ENCODE results near the gene NINJ1.

NINJ1 gene

GRCh38 chr9:93108291-93109041, 25.6 kb downstream of the NINJ1 start:
- TF ChIP-seq EZH2 (IDR thresholded peaks at IDR 0.05; ENCODE audit: borderline replicate concordance, low read length) (no peak), CTCF (IDR thresholded peaks at IDR 0.05; ENCODE audit: low read length) (no peak)
- peak overlapping the region; percentile 60 for H3K27ac ChIP-seq (ENCODE audit: low read depth, low read length, poor library complexity, severe bottlenecking)
- H3K4me2 ChIP-seq (ENCODE audit: low read length): no peak overlapping the region
- H3K9me2 ChIP-seq (ENCODE audit: low read depth, low read length): no peaks in the 10 kb centered on the region
- no peak overlapping the region for H3K9ac ChIP-seq (ENCODE audit: low read length)
- no peaks in the 10 kb centered on the region for H3K27me3 ChIP-seq (ENCODE audit: insufficient read depth, low read length)
- H3K79me2 ChIP-seq (ENCODE audit: insufficient read depth, low read length): no peaks in the 10 kb centered on the region
- H3F3A ChIP-seq (ENCODE audit: insufficient read depth, low read length): no peaks in the 10 kb centered on the region
- peaks cover 3% of the 10 kb centered on the region; the same call in 1 of the 2 replicates for H3K9me3 ChIP-seq (ENCODE audit: low read length)
- no peak overlapping the region for H3K4me3 ChIP-seq (ENCODE audit: low read depth, low read length, poor library complexity, severe bottlenecking)
- H4K20me1 ChIP-seq (ENCODE audit: insufficient read depth, low read length): no peaks in the 10 kb centered on the region
- peaks cover 69% of the 10 kb centered on the region for H3K4me1 ChIP-seq (ENCODE audit: insufficient read depth, low read length, severe bottlenecking)
- no peak overlapping the region for H2AFZ ChIP-seq (ENCODE audit: low read length)
- no peaks in the 10 kb centered on the region for H3K36me3 ChIP-seq (ENCODE audit: insufficient read depth, low read length)

- TF ChIP-seq CTCF (IDR thresholded peaks at IDR 0.05; ENCODE audit: low read length) (no peak), EZH2 (IDR thresholded peaks at IDR 0.05; ENCODE audit: borderline replicate concordance, low read length) (no peak)
- H3K27ac ChIP-seq (ENCODE audit: low read depth, low read length, poor library complexity, severe bottlenecking): peak overlapping the region; percentile 60
- no peaks in the 10 kb centered on the region for H4K20me1 ChIP-seq (ENCODE audit: insufficient read depth, low read length)
- H3K4me1 ChIP-seq (ENCODE audit: insufficient read depth, low read length, severe bottlenecking): peaks cover 63% of the 10 kb centered on the region
- H3K9me3 ChIP-seq (ENCODE audit: low read length): peaks cover 8% of the 10 kb centered on the region; the same call in 1 of the 2 replicates
- H3K4me3 ChIP-seq (ENCODE audit: low read depth, low read length, poor library complexity, severe bottlenecking): no peak overlapping the region
- no peak overlapping the region for H2AFZ ChIP-seq (ENCODE audit: low read length)
- H3K36me3 ChIP-seq (ENCODE audit: insufficient read depth, low read length): no peaks in the 10 kb centered on the region
- no peaks in the 10 kb centered on the region for H3K9me2 ChIP-seq (ENCODE audit: low read depth, low read length)
- no peak overlapping the region for H3K9ac ChIP-seq (ENCODE audit: low read length)
- no peaks in the 10 kb centered on the region for H3K27me3 ChIP-seq (ENCODE audit: insufficient read depth, low read length)
- H3F3A ChIP-seq (ENCODE audit: insufficient read depth, low read length): no peaks in the 10 kb centered on the region
- no peaks in the 10 kb centered on the region for H3K79me2 ChIP-seq (ENCODE audit: insufficient read depth, low read length)
- H3K4me2 ChIP-seq (ENCODE audit: low read length): no peak overlapping the region
Measured at GRCh38 chr9:93107825-93108161, 26.3 kb downstream of the NINJ1 start.

GRCh38 chr9:93107151-93107824, 26.8 kb downstream of the NINJ1 start:
- H3K9me2 ChIP-seq (ENCODE audit: low read depth, low read length): no peaks in the 10 kb centered on the region
- no peaks in the 10 kb centered on the region for H3K27me3 ChIP-seq (ENCODE audit: insufficient read depth, low read length)
- no peaks in the 10 kb centered on the region for H4K20me1 ChIP-seq (ENCODE audit: insufficient read depth, low read length)
- no peak overlapping the region; the same call in 1 of the 2 replicates for H3K4me2 ChIP-seq (ENCODE audit: low read length)
- peaks cover 8% of the 10 kb centered on the region; the same call in 1 of the 2 replicates for H3K9me3 ChIP-seq (ENCODE audit: low read length)
- TF ChIP-seq EZH2 (IDR thresholded peaks at IDR 0.05; ENCODE audit: borderline replicate concordance, low read length) (no peak), CTCF (IDR thresholded peaks at IDR 0.05; ENCODE audit: low read length) (no peak)
- H3F3A ChIP-seq (ENCODE audit: insufficient read depth, low read length): no peaks in the 10 kb centered on the region
- peaks cover 58% of the 10 kb centered on the region for H3K4me1 ChIP-seq (ENCODE audit: insufficient read depth, low read length, severe bottlenecking)
- no peaks in the 10 kb centered on the region for H3K79me2 ChIP-seq (ENCODE audit: insufficient read depth, low read length)
- peak overlapping the region; percentile 15; the same call in 1 of the 2 replicates for H3K9ac ChIP-seq (ENCODE audit: low read length)
- H2AFZ ChIP-seq (ENCODE audit: low read length): no peak overlapping the region
- H3K4me3 ChIP-seq (ENCODE audit: low read depth, low read length, poor library complexity, severe bottlenecking): no peak overlapping the region
- peak overlapping the region; percentile 60 for H3K27ac ChIP-seq (ENCODE audit: low read depth, low read length, poor library complexity, severe bottlenecking)
- no peaks in the 10 kb centered on the region for H3K36me3 ChIP-seq (ENCODE audit: insufficient read depth, low read length)

All from OCI-LY1 (cell line).